Measurements from ENCODE around the gene TRAM2.

The TRAM2 gene

DNA sequence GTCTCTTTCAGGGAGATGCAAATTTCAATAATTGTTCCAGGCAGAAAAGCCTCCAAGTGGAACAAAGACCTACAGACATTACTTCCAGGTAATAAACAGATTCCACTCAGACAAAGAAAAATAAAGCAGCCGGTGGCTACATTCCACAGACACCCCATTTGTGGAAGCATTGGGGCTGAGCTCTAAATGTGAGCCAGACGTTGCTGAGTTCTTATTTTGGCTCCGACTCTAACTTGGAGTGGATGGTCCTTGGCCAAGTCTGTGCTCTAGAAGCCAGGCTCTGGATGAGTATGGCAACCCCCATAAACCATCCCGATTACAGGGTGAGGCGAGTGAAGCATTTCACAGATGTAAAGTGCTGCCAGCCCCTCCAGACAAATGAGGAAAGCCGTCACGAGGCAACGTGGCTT lies 6.6 kb downstream of the TRAM2 start:
- Mint-ChIP-seq H3K4me3 (no peak overlapping the region), H3K27me3 (no peaks in the 10 kb centered on the region), H3K4me1 (ENCODE audit: low read depth) (peaks cover 49% of the 10 kb centered on the region), H3K27ac (no peak overlapping the region), H3K9me3 (no peaks in the 10 kb centered on the region), H3K36me3 (ENCODE audit: low read depth) (peaks cover 29% of the 10 kb centered on the region)
- intact Hi-C loops (cut with micrococcal nuclease) = no loop called here

DNA sequence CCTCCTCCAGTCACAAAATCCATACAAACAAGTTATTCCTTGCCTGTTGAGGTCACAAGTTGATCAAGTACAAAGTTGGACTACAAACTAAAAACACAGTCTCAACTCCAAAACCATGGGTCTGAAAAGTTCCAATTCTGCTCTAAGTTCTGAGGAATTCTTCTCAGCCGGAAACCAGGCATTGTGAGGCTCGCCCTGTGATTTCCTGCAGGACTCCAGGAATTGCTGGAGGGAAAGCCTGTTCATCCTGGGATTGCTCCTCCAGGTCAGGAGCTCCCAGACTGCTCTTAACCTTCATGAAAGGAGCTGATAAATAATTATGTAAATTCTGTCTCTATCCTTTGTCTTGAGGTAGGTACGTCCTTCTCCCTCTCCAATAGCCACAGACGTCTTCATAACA lies 8.5 kb downstream of the TRAM2 start:
- intact Hi-C loops (cut with micrococcal nuclease) = no loop called here
- Mint-ChIP-seq H3K4me1 (ENCODE audit: low read depth) (peaks cover 42% of the 10 kb centered on the region), H3K36me3 (ENCODE audit: low read depth) (peaks cover 27% of the 10 kb centered on the region), H3K4me3 (no peak overlapping the region), H3K27ac (no peak overlapping the region), H3K9me3 (no peaks in the 10 kb centered on the region), H3K27me3 (no peaks in the 10 kb centered on the region)

DNA sequence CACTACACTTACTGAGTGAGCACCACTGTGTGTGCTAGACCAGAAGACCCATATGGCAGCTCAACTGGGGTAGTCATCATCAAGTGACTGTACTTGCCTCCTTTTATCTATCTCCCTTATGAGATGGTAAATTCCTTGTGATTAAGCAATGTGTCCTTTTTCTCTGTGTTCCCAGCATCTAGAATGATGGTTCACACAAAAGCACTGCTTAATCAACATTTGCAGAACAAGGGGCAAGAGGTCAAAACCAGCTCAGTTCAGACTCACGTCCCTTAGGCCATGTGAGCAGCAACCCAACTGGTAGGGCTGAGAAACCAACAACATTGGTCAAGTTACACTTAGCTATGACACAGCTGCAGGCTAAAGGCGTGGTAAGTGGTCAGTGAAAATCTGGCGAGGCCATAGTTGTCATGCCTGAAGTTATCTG lies 10.0 kb downstream of the TRAM2 start:
- H3K4me3 Mint-ChIP-seq = no peak overlapping the region
- no peak overlapping the region for H3K27ac Mint-ChIP-seq
- no peaks in the 10 kb centered on the region for H3K27me3 Mint-ChIP-seq
- no peaks in the 10 kb centered on the region for H3K9me3 Mint-ChIP-seq
- H3K36me3 Mint-ChIP-seq (ENCODE audit: low read depth) = peaks cover 24% of the 10 kb centered on the region
- intact Hi-C loops (cut with micrococcal nuclease) = no loop called here
- peaks cover 45% of the 10 kb centered on the region for H3K4me1 Mint-ChIP-seq (ENCODE audit: low read depth)

- Mint-ChIP-seq H3K4me3 (no peak overlapping the region), H3K27ac (no peak overlapping the region)
Measured at GRCh38 chr6:52566201-52566600, 10.7 kb downstream of the TRAM2 start.

DNA sequence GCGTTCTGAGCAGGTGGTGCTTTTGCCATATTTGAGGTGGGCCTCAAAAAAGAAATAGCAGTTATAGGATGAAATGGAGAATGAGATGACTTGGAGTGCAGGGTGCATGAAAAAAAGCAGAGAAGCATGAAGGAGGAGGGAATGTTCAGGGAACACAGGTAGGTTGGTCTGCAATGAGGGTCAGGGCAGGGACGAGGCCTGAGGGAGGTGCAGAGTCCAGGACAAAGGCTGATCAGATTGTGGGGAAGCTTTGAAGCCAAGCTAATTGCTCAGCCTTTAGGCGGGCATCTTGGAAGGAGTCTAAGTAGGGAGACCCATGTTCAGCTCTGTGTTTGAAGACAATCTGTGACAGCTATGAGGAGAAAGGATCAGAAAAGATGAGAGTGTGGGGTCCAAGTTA lies 12.0 kb downstream of the TRAM2 start:
- H3K27me3 Mint-ChIP-seq = no peaks in the 10 kb centered on the region
- no peaks in the 10 kb centered on the region for H3K9me3 Mint-ChIP-seq
- no peak overlapping the region for H3K4me3 Mint-ChIP-seq
- H3K27ac Mint-ChIP-seq = no peak overlapping the region
- H3K36me3 Mint-ChIP-seq (ENCODE audit: low read depth) = peaks cover 17% of the 10 kb centered on the region
- intact Hi-C loops (cut with micrococcal nuclease) = no loop called here
- peaks cover 49% of the 10 kb centered on the region for H3K4me1 Mint-ChIP-seq (ENCODE audit: low read depth)

More at GRCh38 chr6:52566201-52566600, 10.7 kb downstream of the TRAM2 start:
- Mint-ChIP-seq H3K36me3 (ENCODE audit: low read depth) (peaks cover 17% of the 10 kb centered on the region), H3K4me1 (ENCODE audit: low read depth) (peaks cover 49% of the 10 kb centered on the region), H3K9me3 (no peaks in the 10 kb centered on the region), H3K27me3 (no peaks in the 10 kb centered on the region)
- intact Hi-C loops (cut with micrococcal nuclease) = no loop called here

DNA sequence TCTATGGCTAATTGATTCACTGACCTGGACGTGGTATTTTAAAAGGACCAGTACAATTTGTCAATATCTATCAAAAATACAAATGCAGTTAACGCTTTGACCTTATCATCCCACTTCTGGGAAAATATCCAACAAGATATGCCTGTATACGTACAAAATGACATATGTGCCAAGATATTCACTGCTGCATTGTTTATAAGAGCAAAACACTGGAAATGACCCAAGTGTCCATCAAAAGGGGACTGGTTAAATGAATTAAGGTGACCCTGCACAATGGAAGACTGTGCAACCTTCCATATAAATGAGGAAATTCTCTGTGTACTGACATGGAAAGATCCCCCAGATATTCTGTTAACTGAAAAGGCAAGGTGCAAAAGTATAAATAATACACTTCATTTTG lies 13.9 kb downstream of the TRAM2 start:
- intact Hi-C loops (cut with micrococcal nuclease) = no loop called here
- H3K27ac Mint-ChIP-seq = no peak overlapping the region
- H3K36me3 Mint-ChIP-seq (ENCODE audit: low read depth) = peaks cover 25% of the 10 kb centered on the region
- no peaks in the 10 kb centered on the region for H3K27me3 Mint-ChIP-seq
- H3K4me3 Mint-ChIP-seq = no peak overlapping the region
- H3K9me3 Mint-ChIP-seq = no peaks in the 10 kb centered on the region
- peaks cover 59% of the 10 kb centered on the region for H3K4me1 Mint-ChIP-seq (ENCODE audit: low read depth)

- Mint-ChIP-seq H3K4me1 (ENCODE audit: low read depth) (peaks cover 48% of the 10 kb centered on the region), H3K36me3 (ENCODE audit: low read depth) (peaks cover 22% of the 10 kb centered on the region)
- intact Hi-C loops (cut with micrococcal nuclease) = no loop called here
Measured at GRCh38 chr6:52560462-52560861, 16.4 kb downstream of the TRAM2 start.

GRCh38 chr6:52558266-52559000 lies 18.4 kb downstream of the TRAM2 start:
- H3K27ac Mint-ChIP-seq = no peak overlapping the region
- no peaks in the 10 kb centered on the region for H3K9me3 Mint-ChIP-seq
- peaks cover 44% of the 10 kb centered on the region for H3K4me1 Mint-ChIP-seq (ENCODE audit: low read depth)
- no peaks in the 10 kb centered on the region for H3K27me3 Mint-ChIP-seq
- intact Hi-C loops (cut with micrococcal nuclease) = no loop called here
- no peak overlapping the region for H3K4me3 Mint-ChIP-seq
- H3K36me3 Mint-ChIP-seq (ENCODE audit: low read depth) = peaks cover 15% of the 10 kb centered on the region

More at GRCh38 chr6:52560462-52560861, 16.4 kb downstream of the TRAM2 start:
- no peak overlapping the region for H3K4me3 Mint-ChIP-seq
- H3K27me3 Mint-ChIP-seq = no peaks in the 10 kb centered on the region
- H3K9me3 Mint-ChIP-seq = no peaks in the 10 kb centered on the region
- H3K27ac Mint-ChIP-seq = no peak overlapping the region

GRCh38 chr6:52557389-52558265 lies 19.2 kb downstream of the TRAM2 start:
- peaks cover 44% of the 10 kb centered on the region for H3K4me1 Mint-ChIP-seq (ENCODE audit: low read depth)
- intact Hi-C loops (cut with micrococcal nuclease) = no loop called here
- H3K9me3 Mint-ChIP-seq = no peaks in the 10 kb centered on the region
- H3K27me3 Mint-ChIP-seq = no peaks in the 10 kb centered on the region
- H3K4me3 Mint-ChIP-seq = no peak overlapping the region
- peaks cover 18% of the 10 kb centered on the region for H3K36me3 Mint-ChIP-seq (ENCODE audit: low read depth)
- H3K27ac Mint-ChIP-seq = no peak overlapping the region

- H3K4me1 Mint-ChIP-seq (ENCODE audit: low read depth) = peaks cover 48% of the 10 kb centered on the region
- no peak overlapping the region for H3K27ac Mint-ChIP-seq
- intact Hi-C loops (cut with micrococcal nuclease) = no loop called here
- no peaks in the 10 kb centered on the region for H3K9me3 Mint-ChIP-seq
- no peaks in the 10 kb centered on the region for H3K27me3 Mint-ChIP-seq
- no peak overlapping the region for H3K4me3 Mint-ChIP-seq
- peaks cover 31% of the 10 kb centered on the region for H3K36me3 Mint-ChIP-seq (ENCODE audit: low read depth)
Measured at GRCh38 chr6:52555518-52556233, 21.2 kb downstream of the TRAM2 start.

- no peaks in the 10 kb centered on the region for H3K9me3 Mint-ChIP-seq
- intact Hi-C loops (cut with micrococcal nuclease) = no loop called here
- H3K4me1 Mint-ChIP-seq (ENCODE audit: low read depth) = peaks cover 57% of the 10 kb centered on the region
Measured at GRCh38 chr6:52554684-52555280, 22.1 kb downstream of the TRAM2 start.

GRCh38 chr6:52553719-52554118 lies 23.1 kb downstream of the TRAM2 start:
- intact Hi-C loops (cut with micrococcal nuclease) = no loop called here
- no peaks in the 10 kb centered on the region for H3K9me3 Mint-ChIP-seq
- no peak overlapping the region for H3K27ac Mint-ChIP-seq
- H3K36me3 Mint-ChIP-seq (ENCODE audit: low read depth) = peaks cover 32% of the 10 kb centered on the region
- peaks cover 58% of the 10 kb centered on the region for H3K4me1 Mint-ChIP-seq (ENCODE audit: low read depth)
- no peaks in the 10 kb centered on the region for H3K27me3 Mint-ChIP-seq
- no peak overlapping the region for H3K4me3 Mint-ChIP-seq

More at GRCh38 chr6:52554684-52555280, 22.1 kb downstream of the TRAM2 start:
- Mint-ChIP-seq H3K4me3 (no peak overlapping the region), H3K27me3 (no peaks in the 10 kb centered on the region), H3K27ac (no peak overlapping the region), H3K36me3 (ENCODE audit: low read depth) (peaks cover 36% of the 10 kb centered on the region)

- no peak overlapping the region for H3K27ac Mint-ChIP-seq
Measured at GRCh38 chr6:52553158-52553557, 23.7 kb downstream of the TRAM2 start.

More at GRCh38 chr6:52553158-52553557, 23.7 kb downstream of the TRAM2 start:
- H3K4me3 Mint-ChIP-seq = no peak overlapping the region
- no peaks in the 10 kb centered on the region for H3K27me3 Mint-ChIP-seq
- H3K36me3 Mint-ChIP-seq (ENCODE audit: low read depth) = peaks cover 29% of the 10 kb centered on the region
- H3K9me3 Mint-ChIP-seq = no peaks in the 10 kb centered on the region
- H3K4me1 Mint-ChIP-seq (ENCODE audit: low read depth) = peaks cover 58% of the 10 kb centered on the region
- intact Hi-C loops (cut with micrococcal nuclease) = no loop called here
